CD4-positive, alpha-beta T cell treated with Interleukin-2 at 100 ng/mL for 4 hours (primary cell): Measurements from ENCODE around the gene TEX48.

ENCODE experiments used
- DNase-seq: peaks from one replicate; pipeline ENCODE4 v3.0.0-alpha.2; 2020; ENCODE audit warnings: low spot score

Gene TEX48

DNA sequence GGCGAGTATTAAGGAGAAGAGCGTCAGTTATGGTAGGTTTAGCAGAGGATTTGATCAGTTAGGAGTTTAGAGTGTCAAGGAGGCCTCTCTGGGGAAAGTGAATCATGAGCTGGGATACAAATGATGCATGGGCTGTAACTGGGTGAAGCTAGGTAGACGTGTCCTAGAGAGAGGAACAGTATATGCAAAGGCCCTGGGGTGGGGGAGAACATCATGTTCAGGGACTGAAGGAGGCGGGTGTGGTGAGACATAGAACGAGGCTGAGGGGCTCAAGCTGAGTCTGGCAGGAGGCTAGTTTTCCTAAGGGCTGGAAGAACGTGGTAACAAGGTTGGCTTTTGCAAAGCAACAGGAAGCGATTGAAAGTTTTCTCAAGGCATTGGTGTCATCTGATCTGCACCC, 60.4 kb downstream of the TEX48 start:
- DNase-seq: no peak

DNA sequence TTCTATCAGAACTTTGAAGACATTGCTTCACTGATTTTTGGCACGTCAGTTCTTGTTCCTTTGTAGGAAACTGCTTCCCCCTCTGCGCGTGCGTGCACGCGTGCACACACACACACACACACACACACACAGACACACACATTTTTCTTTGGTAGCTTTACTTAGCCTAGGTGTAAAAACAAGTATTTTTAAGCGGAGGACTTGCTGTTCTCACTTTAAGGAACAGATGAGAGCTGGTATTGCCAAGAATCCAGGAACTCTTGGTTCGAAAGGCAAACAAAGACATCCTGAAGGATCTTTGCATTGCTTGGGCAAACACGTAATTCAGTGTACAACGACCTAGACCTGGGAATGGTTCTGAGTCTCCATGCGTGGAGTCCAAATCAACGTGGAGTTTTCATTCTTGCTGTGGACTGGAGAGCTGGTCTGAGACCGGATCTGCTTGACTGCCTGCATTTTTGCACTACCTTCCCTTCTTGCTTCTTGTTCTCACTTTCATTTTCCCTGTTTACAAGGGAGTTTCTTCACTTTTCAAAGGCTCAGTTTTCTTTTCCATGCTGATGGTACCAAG, 62.7 kb downstream of the TEX48 start:
- DNase-seq: no peak

GRCh38 chr9:114616684-114617520, 65.1 kb downstream of the TEX48 start:
- no peak for DNase-seq
